ENCODE data around the gene JAKMIP3. TPM values are rescaled to one million over a fixed set of nuclear protein-coding genes. Genes with fewer than 3 reads are reported as not detected.

JAKMIP3 gene
- total and polyA plus RNA-seq, 12 donors: 0.18 to 7.0 (median 0.79) TPM

GRCh38 chr10:132062116-132062515 is 3.6 kb upstream of the JAKMIP3 start:
- Histone ChIP-seq H3K36me3 (replicated peaks in 1 of 2) (no peaks in the 10 kb centered on the region), H3K9me3 (replicated peaks in 1 of 3) (no peaks in the 10 kb centered on the region), H3K4me3 (no peak overlapping the region), H3K27ac (no peak overlapping the region), H3K27me3 (no peaks in the 10 kb centered on the region), H3K4me1 (replicated peaks in 1 of 2) (peaks cover 0 to 12% of the 10 kb centered on the region in 2 donors)
- peak in 2 of 7 donors; percentile 11 to 39 for DNase-seq
- intact Hi-C loops (cut with DNase I): no loop called here
- 88 to 94% (median 91%) methylated on average over 4 to 11 of the region's 11 CpGs for WGBS, 4 donors
- TF ChIP-seq, protein P1, sequence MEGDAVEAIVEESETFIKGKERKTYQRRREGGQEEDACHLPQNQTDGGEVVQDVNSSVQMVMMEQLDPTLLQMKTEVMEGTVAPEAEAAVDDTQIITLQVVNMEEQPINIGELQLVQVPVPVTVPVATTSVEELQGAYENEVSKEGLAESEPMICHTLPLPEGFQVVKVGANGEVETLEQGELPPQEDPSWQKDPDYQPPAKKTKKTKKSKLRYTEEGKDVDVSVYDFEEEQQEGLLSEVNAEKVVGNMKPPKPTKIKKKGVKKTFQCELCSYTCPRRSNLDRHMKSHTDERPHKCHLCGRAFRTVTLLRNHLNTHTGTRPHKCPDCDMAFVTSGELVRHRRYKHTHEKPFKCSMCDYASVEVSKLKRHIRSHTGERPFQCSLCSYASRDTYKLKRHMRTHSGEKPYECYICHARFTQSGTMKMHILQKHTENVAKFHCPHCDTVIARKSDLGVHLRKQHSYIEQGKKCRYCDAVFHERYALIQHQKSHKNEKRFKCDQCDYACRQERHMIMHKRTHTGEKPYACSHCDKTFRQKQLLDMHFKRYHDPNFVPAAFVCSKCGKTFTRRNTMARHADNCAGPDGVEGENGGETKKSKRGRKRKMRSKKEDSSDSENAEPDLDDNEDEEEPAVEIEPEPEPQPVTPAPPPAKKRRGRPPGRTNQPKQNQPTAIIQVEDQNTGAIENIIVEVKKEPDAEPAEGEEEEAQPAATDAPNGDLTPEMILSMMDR (IDR thresholded peaks at IDR 0.05): no peak
- no peak for TF ChIP-seq POLR2A (IDR thresholded peaks at IDR 0.05)

GRCh38 chr10:132062641-132063390 is 2.9 kb upstream of the JAKMIP3 start:
- WGBS, 4 donors: 80 to 85% (median 82%) methylated on average over 16 to 17 of the region's 17 CpGs
- TF ChIP-seq POLR2A (IDR thresholded peaks at IDR 0.05): no peak
- TF ChIP-seq, protein P1 (IDR thresholded peaks at IDR 0.05): no peak
- H3K9me3 ChIP-seq (replicated peaks in 1 of 3): no peaks in the 10 kb centered on the region
- no peaks in the 10 kb centered on the region for H3K36me3 ChIP-seq (replicated peaks in 1 of 2)
- H3K4me3 ChIP-seq: no peak overlapping the region
- no peak overlapping the region for H3K27ac ChIP-seq
- H3K4me1 ChIP-seq (replicated peaks in 1 of 2): peaks cover 0 to 12% of the 10 kb centered on the region in 2 donors
- DNase-seq: peak in 1 of 7 donors; percentile 47
- H3K27me3 ChIP-seq: no peaks in the 10 kb centered on the region
- intact Hi-C loops (cut with DNase I): no loop called here

GRCh38 chr10:132063432-132063831 is 2.3 kb upstream of the JAKMIP3 start:
- Histone ChIP-seq H3K27ac (no peak overlapping the region), H3K27me3 (no peaks in the 10 kb centered on the region), H3K36me3 (replicated peaks in 1 of 2) (no peaks in the 10 kb centered on the region), H3K4me3 (no peak overlapping the region), H3K9me3 (replicated peaks in 1 of 3) (no peaks in the 10 kb centered on the region), H3K4me1 (replicated peaks in 1 of 2) (peaks cover 0 to 12% of the 10 kb centered on the region in 2 donors)
- WGBS, 4 donors: 89 to 93% (median 91%) methylated on average over 10 of the region's 10 CpGs
- DNase-seq: no peak
- intact Hi-C loops (cut with DNase I): no loop called here
- TF ChIP-seq POLR2A (IDR thresholded peaks at IDR 0.05): no peak
- TF ChIP-seq, protein P1 (IDR thresholded peaks at IDR 0.05): no peak

DNA sequence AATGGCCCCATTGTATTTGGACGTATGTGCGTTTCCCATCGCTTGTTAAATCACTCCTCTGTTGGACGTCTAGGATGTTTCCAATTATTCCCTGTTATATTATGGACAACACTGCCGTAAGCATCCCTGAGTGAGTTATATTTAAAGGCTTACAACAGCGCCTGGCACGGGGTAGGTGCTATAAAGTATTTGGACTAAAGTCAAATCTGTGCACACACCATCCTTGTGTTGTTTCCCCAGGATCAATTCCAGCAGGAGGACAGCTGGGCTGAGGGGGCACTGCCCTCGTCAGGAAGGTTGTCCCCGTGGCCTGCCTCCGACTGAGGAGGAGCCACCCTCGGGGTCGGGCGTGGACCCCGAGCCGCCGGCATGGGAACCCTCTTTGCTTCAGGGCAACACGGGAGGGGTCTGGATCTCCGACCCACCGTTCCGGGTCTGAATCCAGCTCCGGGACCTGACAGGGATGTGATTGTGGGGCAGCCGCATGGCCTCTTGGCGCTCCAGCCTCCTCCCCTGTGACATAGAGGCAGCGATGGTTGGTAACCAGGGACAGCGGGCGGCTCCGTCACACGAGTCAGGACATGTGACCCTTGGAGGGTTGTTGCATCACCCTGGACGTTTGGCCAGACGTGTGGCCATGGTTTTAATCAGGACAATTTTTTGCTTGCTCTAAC is 1.5 kb upstream of the JAKMIP3 start:
- Histone ChIP-seq H3K27me3 (no peaks in the 10 kb centered on the region), H3K27ac (no peak overlapping the region), H3K36me3 (replicated peaks in 1 of 2) (no peaks in the 10 kb centered on the region), H3K4me1 (replicated peaks in 1 of 2) (peaks cover 0 to 12% of the 10 kb centered on the region in 2 donors), H3K4me3 (no peak overlapping the region), H3K9me3 (replicated peaks in 1 of 3) (no peaks in the 10 kb centered on the region)
- peak in 1 of 7 donors; percentile 49 for DNase-seq
- intact Hi-C loops (cut with DNase I): no loop called here
- TF ChIP-seq, protein P1 (IDR thresholded peaks at IDR 0.05): no peak
- TF ChIP-seq POLR2A (IDR thresholded peaks at IDR 0.05): no peak
- 82 to 91% (median 90%) methylated on average over 21 to 30 of the region's 30 CpGs for whole genome bisulfite sequencing, 4 donors

Measured in adrenal gland (tissue), 12 donors.